Activated CD4-positive, CD25-positive, alpha-beta regulatory T cell treated with anti-CD3 and anti-CD28 coated beads, Interleukin-2, amount 50 U/mL, for 72 hours (primary cell): Measurements from ENCODE around the gene PRSS23.
"Not testable (repeated sequence)": the region's sequence is repeated elsewhere in the genome, so short reads cannot be mapped to it uniquely, and the experiment has no call there.

ENCODE experiments used
- DNase-seq: peaks from one replicate; pipeline ENCODE4 v3.0.0; 2021

The PRSS23 gene

GRCh38 chr11:86815726-86816125 lies 15.4 kb downstream of the PRSS23 start:
- DNase-seq: no peak

DNA sequence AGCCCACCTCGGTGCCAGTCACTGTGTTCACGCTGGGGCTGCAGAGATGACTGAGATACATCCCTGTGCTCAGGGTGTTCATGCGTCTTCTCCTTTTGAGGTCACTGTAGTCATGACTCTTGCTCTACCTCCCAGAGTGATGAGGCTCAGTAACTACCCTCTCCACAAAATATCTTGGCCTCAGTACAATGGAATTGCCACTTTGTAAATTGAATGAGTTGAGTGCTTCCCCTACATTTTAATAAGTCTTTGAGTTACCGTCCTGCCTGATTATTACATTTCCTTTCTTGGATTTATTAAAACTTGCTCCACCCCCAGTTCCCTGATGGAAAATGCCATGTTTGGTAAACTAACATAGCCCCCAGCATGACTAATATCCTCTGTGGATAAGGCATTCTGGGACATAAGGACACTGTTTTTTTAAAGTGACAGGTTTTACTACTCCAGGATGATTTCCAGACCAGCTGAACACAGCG lies 15.9 kb downstream of the PRSS23 start:
- no peak for DNase-seq

DNA sequence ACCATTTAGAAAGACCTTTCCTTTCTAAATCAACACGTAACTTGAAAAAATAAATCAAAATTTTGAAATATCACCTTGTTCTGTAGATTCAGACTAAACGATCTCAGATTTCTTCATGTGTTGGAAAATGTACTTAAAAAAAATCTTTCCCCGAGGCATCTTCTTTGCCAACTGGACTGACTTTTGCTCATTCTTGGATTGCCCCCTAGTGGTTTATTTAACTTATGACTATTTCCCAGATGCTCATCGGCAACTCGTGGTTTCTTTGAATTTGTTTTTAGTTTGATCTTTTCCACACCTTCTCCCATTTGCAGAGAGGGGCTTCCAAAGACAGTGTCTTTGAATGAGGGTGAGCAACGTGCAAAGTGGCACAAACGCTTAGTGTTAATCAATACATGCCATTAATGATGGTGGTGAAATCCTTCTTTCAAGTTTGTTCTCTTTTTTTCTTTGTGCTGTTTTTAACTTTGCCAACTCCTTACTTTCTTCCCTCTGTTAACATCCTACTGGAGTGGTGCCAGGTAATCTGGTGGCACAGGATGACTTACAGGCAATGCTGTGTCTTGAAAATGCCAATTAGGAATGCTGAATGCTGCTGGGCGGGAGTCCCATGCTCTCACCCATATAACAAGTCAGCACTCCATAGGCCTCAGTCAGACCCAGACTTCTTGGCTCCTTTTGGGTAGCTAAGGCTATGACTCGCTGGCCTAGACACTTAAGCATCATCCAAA lies 18.3 kb downstream of the PRSS23 start:
- DNase-seq: no peak

GRCh38 chr11:86824139-86824538 lies 23.8 kb downstream of the PRSS23 start:
- DNase-seq: not testable (repeated sequence)

DNA sequence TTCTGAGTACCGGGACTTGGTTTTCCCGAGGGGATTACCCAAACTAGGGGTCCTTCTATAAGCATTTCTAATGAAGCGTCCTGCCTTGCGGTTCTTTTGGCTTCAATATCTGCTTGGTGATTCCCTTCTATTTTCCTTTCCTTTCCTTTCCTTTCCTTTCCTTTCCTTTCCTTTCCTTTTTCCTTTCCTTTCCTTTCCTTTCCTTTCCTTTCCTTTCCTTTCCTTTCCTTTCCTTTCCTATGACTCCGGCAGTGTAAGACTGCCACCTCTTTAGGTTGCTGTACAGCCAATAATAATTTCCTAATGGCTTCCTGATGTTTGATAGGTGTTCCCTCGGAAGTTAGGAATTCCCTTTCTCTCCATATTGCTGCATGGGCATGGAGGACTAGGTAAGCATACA lies 34.0 kb downstream of the PRSS23 start:
- not testable (repeated sequence) for DNase-seq

GRCh38 chr11:86844762-86845508 lies 44.6 kb downstream of the PRSS23 start:
- DNase-seq: not testable (repeated sequence)

- no peak for DNase-seq
Measured at GRCh38 chr11:86848132-86848531, 47.8 kb downstream of the PRSS23 start.

- DNase-seq: no peak
Measured at GRCh38 chr11:86849679-86850078, 49.3 kb downstream of the PRSS23 start.
